Ovary (tissue), 9 donors: Measurements from ENCODE around the gene SMIM12. TPM values are rescaled to one million over a fixed set of nuclear protein-coding genes. Genes with fewer than 3 reads are reported as not detected.

Source experiments
- DNase-seq, 5 donors: peaks; one replicate each; pipeline ENCODE4 v3.0.0-alpha.2; 2019 to 2020
- H3K27ac ChIP-seq, 2 donors: fragments of 200-600 bp; one replicate each; pipeline versions ENCODE4 v1.5.1 to v1.8.0; 2019 to 2022
- H3K27me3 ChIP-seq: fragments of 200-600 bp; one replicate; pipeline ENCODE4 v1.8.0; 2022
- H3K36me3 ChIP-seq: fragments of 200-600 bp; sonication (generic); one replicate; pipeline ENCODE4 v1.5.1; 2019
- H3K4me1 ChIP-seq: one replicate; pipeline ENCODE4 v1.8.1; 2013; ENCODE audit warnings: mild to moderate bottlenecking, moderate library complexity; ENCODE audit not compliant: insufficient read depth
- H3K4me3 ChIP-seq: fragments of 200-600 bp; sonication (generic); one replicate; pipeline ENCODE4 v1.5.1; 2017
- H3K9me3 ChIP-seq, 2 donors: fragments of 200-600 bp in 1 of 2; sonication (generic) in 1 of 2; one replicate each; pipeline versions ENCODE4 v1.5.1 to v1.8.1; 2013 to 2019; ENCODE audit warnings: mild to moderate bottlenecking in 1 of 2, moderate library complexity in 1 of 2
- EP300 ChIP-seq: sonication (generic); formaldehyde crosslinking; IDR thresholded peaks from one replicate; pipeline ENCODE4 v1.6.1; 2017; ENCODE audit warnings: antibody characterized with exemption
- POLR2A ChIP-seq: fragments of 450-650 bp; IDR thresholded peaks from one replicate; pipeline ENCODE4 v1.6.1; 2017; ENCODE audit warnings: antibody characterized with exemption, mild to moderate bottlenecking, moderate library complexity
- WGBS, 3 donors: extraction: QIAGEN DNeasy Blood & Tissue Kit in 1 of 3; methylation state at CpG; one replicate each; pipeline versions ENCODE4 v1.1.5 to v1.1.7; 2013 to 2017; 5-methylcytosine and 5-hydroxymethylcytosine counted together
- intact Hi-C, 4 donors: fragments of 100-400 bp; cut with DNase I; formaldehyde crosslinking; loops; one replicate each; pipeline versions ENCODE4 v1.11.0 to v1.15.1; 2022 to 2023
- polyA plus RNA-seq, 2 donors: library from polyadenylated mRNA; stranded (reverse); fragments of 200-250 nt in 1 of 2; fragments of 350-450 nt in 1 of 2; fragmentation: Illumina TruSeq in 1 of 2; extraction: RNeasy Lipid Tissue Mini Kit (QIAGEN cat#74804) in 1 of 2; gene quantifications; one replicate each; pipeline ENCODE4 v1.2.3, GENCODE V29; 2013 to 2014
- total RNA-seq, 7 donors: library from RNA; depleted of rRNA in 2 of 7; stranded (reverse); fragments of >200 nt in 2 of 7; fragmentation: NEBNext Ultra II Directional in 3 of 7; extraction: Animal tissue kit (Norgen Biotek cat#: 25700) in 3 of 7; gene quantifications; one replicate each; pipeline versions ENCODE4 v1.1.0 to v1.2.4, GENCODE V29; 2016 to 2023
- TF ChIP-seq, protein P1 (sequence below), 3 donors: fragments of 450-650 bp in 2 of 3; fragments of 200-600 bp in 1 of 3; IDR thresholded peaks; one replicate each; pipeline versions ENCODE4 v1.5.1 to v1.8.0; 2016 to 2022; ENCODE audit warnings: antibody characterized with exemption in 3 of 3, mild to moderate bottlenecking in 1 of 3
- donor health status: DM: no; HTN: no; CAD: no; lungs with moderate emphysema.
- donor health status: DM: no; HTN: no; CAD: no.
- donor health status: Bipolar disorder and iron deficiency.
- donor health status: DM: yes; HTN: yes; CAD: no.
- donor health status: DM: no; HTN: no; CAD: no.
- donor health status: DM: yes; HTN: yes; CAD: no.

Gene SMIM12
- total and polyA plus RNA-seq, 9 donors: 15.4 to 32.3 (median 24.4) TPM

DNA sequence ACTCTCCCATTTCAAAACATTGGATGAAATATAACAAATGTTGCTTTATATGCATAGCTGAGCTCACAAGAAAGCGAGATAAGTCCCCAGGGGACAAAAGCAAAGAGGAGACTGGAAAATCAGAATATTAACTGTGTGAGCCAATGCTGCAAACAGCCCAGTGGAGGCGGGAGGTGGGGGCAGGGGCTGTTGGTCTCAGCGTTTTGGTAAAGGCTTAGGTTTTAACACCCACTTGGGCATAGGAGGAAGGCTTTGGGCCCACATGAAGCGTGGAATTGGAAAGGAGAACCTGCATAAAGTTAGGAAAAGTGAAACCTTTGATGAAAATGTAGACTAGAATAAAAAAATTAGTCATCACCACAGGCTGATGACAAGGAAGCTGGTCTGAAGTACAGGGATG, 30.2 kb upstream of the SMIM12 start:
- Histone ChIP-seq H3K36me3 (no peaks in the 10 kb centered on the region), H3K4me1 (no peaks in the 10 kb centered on the region), H3K9me3 (no peaks in the 10 kb centered on the region), H3K27me3 (no peaks in the 10 kb centered on the region), H3K4me3 (no peak overlapping the region), H3K27ac (no peak overlapping the region)
- 30 to 38% (median 37%) methylated on average over 4 of the region's 4 CpGs for WGBS, 3 donors
- intact Hi-C loops: no loop called here
- no peak for DNase-seq
- TF ChIP-seq, protein P1, sequence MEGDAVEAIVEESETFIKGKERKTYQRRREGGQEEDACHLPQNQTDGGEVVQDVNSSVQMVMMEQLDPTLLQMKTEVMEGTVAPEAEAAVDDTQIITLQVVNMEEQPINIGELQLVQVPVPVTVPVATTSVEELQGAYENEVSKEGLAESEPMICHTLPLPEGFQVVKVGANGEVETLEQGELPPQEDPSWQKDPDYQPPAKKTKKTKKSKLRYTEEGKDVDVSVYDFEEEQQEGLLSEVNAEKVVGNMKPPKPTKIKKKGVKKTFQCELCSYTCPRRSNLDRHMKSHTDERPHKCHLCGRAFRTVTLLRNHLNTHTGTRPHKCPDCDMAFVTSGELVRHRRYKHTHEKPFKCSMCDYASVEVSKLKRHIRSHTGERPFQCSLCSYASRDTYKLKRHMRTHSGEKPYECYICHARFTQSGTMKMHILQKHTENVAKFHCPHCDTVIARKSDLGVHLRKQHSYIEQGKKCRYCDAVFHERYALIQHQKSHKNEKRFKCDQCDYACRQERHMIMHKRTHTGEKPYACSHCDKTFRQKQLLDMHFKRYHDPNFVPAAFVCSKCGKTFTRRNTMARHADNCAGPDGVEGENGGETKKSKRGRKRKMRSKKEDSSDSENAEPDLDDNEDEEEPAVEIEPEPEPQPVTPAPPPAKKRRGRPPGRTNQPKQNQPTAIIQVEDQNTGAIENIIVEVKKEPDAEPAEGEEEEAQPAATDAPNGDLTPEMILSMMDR (IDR thresholded peaks at IDR 0.05): no peak
- TF ChIP-seq EP300: no peak

- no peak for TF ChIP-seq POLR2A
- TF ChIP-seq EP300: no peak
- TF ChIP-seq, protein P1 (IDR thresholded peaks at IDR 0.05): no peak
- H3K9me3 ChIP-seq: no peaks in the 10 kb centered on the region
- H3K27me3 ChIP-seq: no peaks in the 10 kb centered on the region
- intact Hi-C loops: no loop called here
- 88 to 91% (median 90%) methylated on average over 4 of the region's 4 CpGs for WGBS, 3 donors
- H3K4me1 ChIP-seq: no peaks in the 10 kb centered on the region
- no peak overlapping the region for H3K27ac ChIP-seq
- H3K4me3 ChIP-seq: no peak overlapping the region
- DNase-seq: no peak
- H3K36me3 ChIP-seq: no peaks in the 10 kb centered on the region
Measured at GRCh38 chr1:34887593-34887992, 28.0 kb upstream of the SMIM12 start.

DNA sequence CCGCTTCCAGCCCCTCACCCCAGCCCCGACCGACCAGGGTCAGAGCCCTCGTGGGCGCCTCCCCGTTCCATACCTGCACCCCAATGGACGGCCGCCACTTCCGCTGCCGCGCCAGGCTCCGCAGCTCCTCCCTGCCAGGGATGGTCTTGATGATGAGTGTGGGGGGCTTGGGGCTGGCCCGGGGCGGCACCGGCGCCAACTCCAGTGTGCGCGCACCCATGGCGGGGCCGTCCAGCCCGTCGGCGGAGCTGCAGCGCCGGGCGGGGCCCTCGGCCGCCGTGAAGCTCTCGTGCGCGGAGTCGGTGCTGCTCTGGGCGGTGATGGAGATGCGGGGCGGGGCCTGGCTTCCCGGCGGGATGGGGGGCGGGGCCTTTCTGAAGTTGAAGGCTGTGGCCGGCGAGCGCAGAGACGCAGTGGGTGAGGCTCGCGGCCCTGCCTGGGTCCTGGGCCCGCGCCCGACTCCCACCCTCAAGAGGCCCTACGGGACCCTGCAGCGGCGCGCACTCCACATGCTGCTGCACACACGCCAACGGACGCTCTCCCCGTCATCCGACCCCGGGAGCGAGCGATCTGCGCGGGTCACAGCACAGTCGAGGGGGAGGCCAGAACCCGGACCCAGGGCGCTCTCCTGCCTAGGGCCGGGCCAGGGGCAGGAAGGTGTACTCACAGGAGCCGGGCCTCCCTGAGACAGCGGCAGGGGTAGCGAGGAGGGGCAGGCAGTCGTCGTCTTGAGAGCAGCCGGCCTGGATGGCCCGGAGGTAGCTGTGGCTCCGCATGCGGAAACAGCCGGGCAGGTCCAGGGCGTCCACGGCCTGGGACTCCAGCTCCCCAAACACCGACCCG, 26.1 kb upstream of the SMIM12 start:
- no peak for TF ChIP-seq POLR2A
- TF ChIP-seq, protein P1 (IDR thresholded peaks at IDR 0.05): no peak
- TF ChIP-seq EP300: no peak
- Histone ChIP-seq H3K27me3 (no peaks in the 10 kb centered on the region), H3K9me3 (no peaks in the 10 kb centered on the region), H3K4me1 (no peaks in the 10 kb centered on the region), H3K36me3 (no peaks in the 10 kb centered on the region), H3K4me3 (peak overlapping the region; percentile 18), H3K27ac (no peak overlapping the region)
- intact Hi-C loops: no loop called here
- peak in 2 of 5 donors; percentile 54 to 57 for DNase-seq
- WGBS, 3 donors: 2 to 3% (median 3%) methylated on average over 25 to 80 of the region's 80 CpGs

DNA sequence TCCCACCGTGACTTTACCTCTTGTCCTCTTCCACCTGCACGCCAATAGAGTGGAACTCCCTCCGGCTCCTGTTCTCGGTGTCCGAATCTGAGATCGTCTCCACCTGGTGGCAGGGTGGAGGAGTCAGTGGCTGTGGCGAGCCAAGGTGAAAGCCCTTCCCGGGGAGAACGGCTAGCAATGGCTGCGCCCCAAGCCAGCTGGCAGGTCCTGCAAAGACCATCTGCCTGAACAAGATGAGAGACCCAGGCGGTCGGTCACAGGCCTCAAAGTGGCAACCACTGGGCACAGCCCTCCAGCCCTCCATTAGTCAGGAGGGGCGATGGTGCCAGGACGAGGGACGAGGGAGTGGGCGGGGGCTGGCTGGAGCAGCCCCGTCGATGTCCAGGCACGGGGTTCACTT, 25.4 kb upstream of the SMIM12 start:
- Histone ChIP-seq H3K36me3 (no peaks in the 10 kb centered on the region), H3K4me3 (no peak overlapping the region), H3K9me3 (no peaks in the 10 kb centered on the region), H3K27me3 (no peaks in the 10 kb centered on the region), H3K4me1 (no peaks in the 10 kb centered on the region), H3K27ac (no peak overlapping the region)
- 15 to 20% (median 18%) methylated on average over 16 to 19 of the region's 19 CpGs for WGBS, 3 donors
- intact Hi-C loops: no loop called here
- TF ChIP-seq POLR2A: no peak
- TF ChIP-seq, protein P1 (IDR thresholded peaks at IDR 0.05): no peak
- no peak for TF ChIP-seq EP300
- no peak for DNase-seq
